ENCODE data around the gene SCTR.

GRCh38 chr2:119434664-119435063, 89.6 kb downstream of the SCTR start:
- TF ChIP-seq EZH2 (IDR thresholded peaks at IDR 0.05; ENCODE audit: low read depth) (no peak), CTCF (conservative IDR thresholded peaks at IDR 0.05) (no peak)

All from PC-9 (cell line).